ENCODE measurements around the gene MED6. TPM values are rescaled to one million over a fixed set of nuclear protein-coding genes. Genes with fewer than 3 reads are reported as not detected.
A peak's percentile ranks its signal among the peaks of the same experiment; 100 is the strongest.

The MED6 gene, protein sequence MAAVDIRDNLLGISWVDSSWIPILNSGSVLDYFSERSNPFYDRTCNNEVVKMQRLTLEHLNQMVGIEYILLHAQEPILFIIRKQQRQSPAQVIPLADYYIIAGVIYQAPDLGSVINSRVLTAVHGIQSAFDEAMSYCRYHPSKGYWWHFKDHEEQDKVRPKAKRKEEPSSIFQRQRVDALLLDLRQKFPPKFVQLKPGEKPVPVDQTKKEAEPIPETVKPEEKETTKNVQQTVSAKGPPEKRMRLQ
- 47.6 TPM for polyA plus RNA-seq (2012; ENCODE audit: missing spikeins)

DNA sequence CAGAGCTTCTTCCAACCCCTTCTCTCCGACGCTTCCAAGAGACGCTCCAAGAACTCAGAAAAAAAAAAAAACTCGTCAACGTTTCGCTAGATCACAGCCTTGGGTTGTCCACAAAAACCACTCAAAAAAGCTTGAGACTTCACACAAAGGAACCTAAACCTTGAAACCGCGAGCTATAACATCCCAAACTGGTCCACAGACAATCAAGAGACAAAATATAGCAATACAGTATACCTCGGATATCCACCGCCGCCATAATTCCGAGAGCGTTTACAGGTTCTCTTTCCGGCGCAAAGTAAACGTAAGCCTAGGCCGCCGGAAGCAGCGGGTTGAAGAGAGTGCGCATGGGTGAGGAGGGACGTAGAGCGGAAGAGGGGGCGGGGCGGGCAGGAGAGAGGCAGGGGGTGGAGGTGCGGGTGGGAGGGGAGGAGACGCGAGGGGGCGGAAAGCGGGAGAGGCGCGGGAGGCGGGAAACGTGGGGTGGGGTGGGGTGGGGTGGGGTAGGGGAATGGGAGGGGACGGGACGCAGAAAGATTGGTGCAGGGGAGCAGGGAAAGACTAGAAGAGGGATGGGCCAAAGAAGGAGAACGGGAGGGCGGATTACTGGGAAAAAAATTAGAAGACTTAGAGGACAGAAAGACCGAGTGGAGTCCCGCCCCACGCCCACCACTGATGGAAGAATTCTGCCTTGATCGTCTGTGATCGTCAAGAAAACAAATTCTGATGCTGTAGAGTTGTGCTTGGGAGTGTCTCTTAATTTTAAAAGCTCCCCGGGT, at the start of gene MED6:
Gene MED6, minus strand, starts transcription at position 274 of the 776 bp plus-strand sequence. Its CDS starts 18 bp downstream, at position 256.
- TF ChIP-seq TAF1 (IDR thresholded peaks at IDR 0.05; ENCODE audit: borderline replicate concordance, low read depth, low read length) (peak; percentile 69; the same call in 1 of the 2 replicates), POLR2AphosphoS5 (IDR thresholded peaks at IDR 0.05; ENCODE audit: low read depth, low read length) (no peak), POLR2A (IDR thresholded peaks at IDR 0.05; ENCODE audit: low read depth, low read length) (peak; percentile 73)
- DNase-seq (ENCODE audit: insufficient read length) (peak; percentile 71), FAIRE-seq (peak; percentile 96)

DNA sequence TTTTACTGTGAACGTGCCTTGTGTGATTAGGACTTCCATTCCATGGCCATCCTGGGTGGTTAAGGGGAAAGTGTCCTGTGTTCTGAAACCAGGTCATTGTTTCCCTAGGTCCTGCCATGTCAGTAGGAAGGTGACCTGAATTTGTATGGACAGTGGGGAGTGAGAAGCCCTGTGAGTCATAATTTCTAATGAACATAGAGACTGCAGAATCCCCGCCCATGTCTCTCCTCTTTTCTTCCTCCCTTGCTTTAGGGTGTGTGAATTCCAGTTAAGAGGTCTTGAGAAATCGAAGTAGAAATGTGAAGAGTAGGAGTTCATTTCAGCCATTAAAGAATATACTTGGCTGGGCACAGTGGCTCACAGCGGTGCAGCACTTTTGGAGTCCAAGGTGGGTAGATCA, 49.3 kb upstream of the MED6 start:
- TF ChIP-seq TAF1 (IDR thresholded peaks at IDR 0.05; ENCODE audit: borderline replicate concordance, low read depth, low read length) (no peak), POLR2A (IDR thresholded peaks at IDR 0.05; ENCODE audit: low read depth, low read length) (no peak), POLR2AphosphoS5 (IDR thresholded peaks at IDR 0.05; ENCODE audit: low read depth, low read length) (no peak)
- DNase-seq (ENCODE audit: insufficient read length) = no peak
- FAIRE-seq = peak; percentile 17

DNA sequence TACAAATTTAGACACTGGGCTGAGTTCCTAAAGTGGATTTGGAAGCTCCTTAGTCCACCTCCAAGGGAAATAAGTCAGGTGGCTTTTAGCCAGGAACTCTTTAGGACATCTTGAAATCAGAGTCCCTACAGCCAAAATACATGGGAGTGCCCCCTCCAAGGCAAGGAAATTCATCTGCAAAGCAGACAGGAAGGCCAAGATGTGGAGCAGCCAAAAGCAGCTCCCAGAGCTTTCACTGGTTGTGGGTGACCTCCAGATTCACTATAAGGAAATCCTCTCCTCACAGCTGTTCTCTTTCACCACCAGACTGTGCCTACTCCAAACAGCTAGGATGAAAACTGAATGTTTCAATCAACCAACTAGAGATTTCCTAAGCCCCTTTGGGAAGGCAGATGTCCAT, 47.9 kb upstream of the MED6 start:
- FAIRE-seq (no peak), DNase-seq (ENCODE audit: insufficient read length) (no peak)
- TF ChIP-seq POLR2AphosphoS5 (IDR thresholded peaks at IDR 0.05; ENCODE audit: low read depth, low read length) = no peak
- TF ChIP-seq POLR2A (IDR thresholded peaks at IDR 0.05; ENCODE audit: low read depth, low read length) = no peak
- no peak for TF ChIP-seq TAF1 (IDR thresholded peaks at IDR 0.05; ENCODE audit: borderline replicate concordance, low read depth, low read length)

DNA sequence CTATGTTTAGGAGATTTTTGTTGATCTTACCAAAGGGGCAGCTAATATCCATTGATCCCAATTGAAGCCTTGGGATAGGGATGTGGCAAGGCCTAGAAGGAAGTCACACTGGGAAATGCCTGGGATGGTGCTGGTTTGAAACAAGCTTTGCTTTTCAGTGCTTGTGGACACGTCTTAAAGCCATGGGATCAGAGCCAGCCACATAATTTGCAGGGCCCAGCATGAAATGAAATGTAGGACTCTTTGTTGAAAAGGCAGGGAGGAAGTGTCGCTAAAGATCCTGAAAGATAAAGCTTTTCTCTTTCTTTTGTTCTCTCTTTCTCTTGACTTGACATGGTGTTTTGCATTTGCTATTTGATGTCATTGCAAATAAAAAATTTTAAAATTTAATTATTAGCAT, 46.2 kb upstream of the MED6 start:
- TF ChIP-seq POLR2A (IDR thresholded peaks at IDR 0.05; ENCODE audit: low read depth, low read length) = no peak
- TF ChIP-seq TAF1 (IDR thresholded peaks at IDR 0.05; ENCODE audit: borderline replicate concordance, low read depth, low read length) = no peak
- TF ChIP-seq POLR2AphosphoS5 (IDR thresholded peaks at IDR 0.05; ENCODE audit: low read depth, low read length) = no peak
- FAIRE-seq = peak; percentile 46
- no peak for DNase-seq (ENCODE audit: insufficient read length)

DNA sequence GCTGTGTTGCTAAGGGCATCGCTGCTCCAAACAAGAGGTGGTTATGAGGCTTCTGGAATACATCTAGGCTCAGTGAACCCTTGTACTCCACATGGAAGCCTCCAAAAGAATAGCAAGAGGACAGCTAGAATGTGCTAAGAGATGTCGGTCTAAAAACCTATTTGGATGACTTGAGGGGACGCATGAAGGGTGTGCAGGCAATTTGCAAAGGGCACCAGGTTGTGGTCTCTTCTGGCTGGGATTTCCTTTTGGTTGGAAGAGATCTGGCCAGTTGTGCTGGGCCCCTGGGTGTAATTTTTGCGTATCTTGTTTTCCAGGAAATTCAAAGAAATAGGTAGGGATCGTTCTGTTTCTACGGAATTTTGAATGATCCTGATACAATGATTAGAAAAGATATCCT, 45.4 kb upstream of the MED6 start:
- FAIRE-seq (peak; percentile 46), DNase-seq (ENCODE audit: insufficient read length) (no peak)
- no peak for TF ChIP-seq POLR2A (IDR thresholded peaks at IDR 0.05; ENCODE audit: low read depth, low read length)
- no peak for TF ChIP-seq POLR2AphosphoS5 (IDR thresholded peaks at IDR 0.05; ENCODE audit: low read depth, low read length)
- no peak for TF ChIP-seq TAF1 (IDR thresholded peaks at IDR 0.05; ENCODE audit: borderline replicate concordance, low read depth, low read length)

DNA sequence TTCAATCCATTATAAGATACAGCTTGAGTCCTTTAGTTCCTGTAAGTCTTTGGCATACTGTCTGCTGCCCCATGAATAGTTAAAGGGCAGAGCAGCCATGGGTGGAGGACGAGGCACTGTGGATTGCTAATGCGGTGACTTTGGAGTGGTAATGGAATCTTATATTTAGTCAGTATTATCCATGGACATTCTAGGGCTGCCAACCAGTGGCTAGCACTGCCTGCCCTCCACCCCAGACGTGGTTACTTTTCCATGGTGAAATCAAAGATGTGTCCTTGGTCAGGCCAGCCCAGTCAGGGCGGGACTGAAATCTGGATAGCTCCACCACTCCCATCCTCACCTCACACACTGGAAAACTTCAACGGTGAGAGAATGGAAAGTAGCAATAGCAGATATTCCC, 43.5 kb upstream of the MED6 start:
- TF ChIP-seq POLR2A (IDR thresholded peaks at IDR 0.05; ENCODE audit: low read depth, low read length) (no peak), TAF1 (IDR thresholded peaks at IDR 0.05; ENCODE audit: borderline replicate concordance, low read depth, low read length) (no peak), POLR2AphosphoS5 (IDR thresholded peaks at IDR 0.05; ENCODE audit: low read depth, low read length) (no peak)
- FAIRE-seq (no peak), DNase-seq (ENCODE audit: insufficient read length) (no peak)

DNA sequence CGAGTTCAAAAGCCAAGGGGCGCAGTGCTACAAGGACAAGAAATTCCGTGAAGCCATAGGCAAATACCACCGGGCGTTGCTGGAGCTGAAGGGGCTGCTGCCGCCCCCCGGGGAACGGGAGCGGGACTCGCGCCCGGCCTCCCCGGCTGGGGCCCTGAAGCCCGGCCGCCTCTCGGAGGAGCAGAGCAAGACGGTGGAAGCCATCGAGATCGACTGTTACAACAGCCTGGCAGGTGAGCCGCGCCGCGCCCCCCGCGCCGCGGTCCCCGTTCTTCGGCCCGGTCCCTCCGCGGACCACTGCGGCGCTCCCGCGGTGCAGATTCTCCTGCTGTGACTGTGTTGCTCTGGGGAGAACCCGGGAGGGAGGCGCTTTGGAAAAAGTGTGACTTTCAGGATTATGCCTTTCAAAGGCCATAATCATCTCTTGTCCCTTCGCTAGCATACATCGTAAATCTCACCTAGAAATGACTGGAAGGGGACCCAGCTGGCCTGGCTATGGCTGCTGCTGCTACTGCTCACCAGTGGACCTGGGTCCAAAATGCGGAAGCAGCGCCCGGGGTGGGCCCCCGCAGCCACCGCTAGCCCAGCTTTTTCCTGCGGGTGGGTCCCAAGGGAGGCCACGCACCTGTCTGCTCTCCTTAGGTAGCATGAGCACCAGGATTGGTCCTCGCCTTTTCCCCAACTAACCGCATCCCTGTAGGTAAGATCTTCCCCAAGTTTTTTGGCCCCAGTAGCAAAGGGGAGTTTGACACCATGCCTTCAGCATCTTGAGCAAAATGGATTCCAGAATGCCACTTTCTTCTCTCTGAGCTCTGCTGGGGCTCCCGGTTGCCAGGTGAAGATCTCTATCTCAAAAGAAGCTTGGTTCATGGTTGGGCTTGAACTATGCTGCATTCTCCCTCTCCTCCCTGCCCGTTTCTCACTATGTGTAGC, 42.1 kb upstream of the MED6 start:
- FAIRE-seq = peak; percentile 93
- peak; percentile 64; the same call in 1 of the 2 replicates for TF ChIP-seq POLR2A (IDR thresholded peaks at IDR 0.05; ENCODE audit: low read depth, low read length)
- TF ChIP-seq TAF1 (IDR thresholded peaks at IDR 0.05; ENCODE audit: borderline replicate concordance, low read depth, low read length) = 0 out of 2 replicates have a peak, but pooled peaks have one; percentile 54
- peak; percentile 65; the same call in 1 of the 2 replicates for TF ChIP-seq POLR2AphosphoS5 (IDR thresholded peaks at IDR 0.05; ENCODE audit: low read depth, low read length)
- peak; percentile 60 for DNase-seq (ENCODE audit: insufficient read length)

DNA sequence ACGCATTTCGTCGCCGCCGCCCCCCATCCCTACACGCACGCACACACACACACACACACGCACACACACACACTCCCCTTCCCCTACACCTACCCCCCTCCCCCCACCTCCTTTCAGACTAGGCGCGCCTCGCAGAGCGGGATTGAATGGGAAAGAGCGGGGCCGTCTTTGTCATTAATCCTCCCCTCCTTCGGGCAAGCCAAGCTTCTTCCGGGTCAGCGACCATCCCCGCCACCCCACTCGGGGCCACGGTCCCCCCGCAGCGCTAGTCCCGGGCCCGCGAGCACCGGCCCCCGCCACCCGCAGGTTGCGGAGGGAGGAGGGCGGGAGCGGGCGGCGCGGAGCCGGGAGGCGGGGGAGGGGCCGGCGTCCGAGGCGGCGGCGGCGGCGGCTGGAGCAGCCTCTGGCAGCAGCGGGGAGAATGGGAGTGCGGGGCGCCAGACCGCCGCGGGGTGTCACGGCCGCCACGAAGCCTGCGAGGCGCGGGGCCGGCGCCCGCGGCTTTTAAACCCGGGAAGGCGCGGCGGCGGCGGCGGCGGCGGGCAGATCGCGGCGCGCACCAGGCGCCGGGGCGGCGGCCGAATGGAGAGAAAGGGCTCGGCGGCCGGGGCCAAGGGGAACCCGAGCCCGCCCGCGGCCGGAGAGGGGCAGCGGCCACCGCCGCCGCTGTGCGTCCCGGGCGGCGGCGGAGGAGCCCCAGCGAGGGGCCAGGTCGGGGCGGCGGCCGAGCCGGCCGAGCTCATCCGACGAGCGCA, 41.3 kb upstream of the MED6 start, which contains the start of gene TTC9:
Gene TTC9, plus strand, starts transcription at position 369 of the 755 bp plus-strand sequence. Its CDS starts 214 bp downstream, at position 583.
- DNase-seq (ENCODE audit: insufficient read length) (peak; percentile 44), FAIRE-seq (peak; percentile 33)
- no peak for TF ChIP-seq POLR2A (IDR thresholded peaks at IDR 0.05; ENCODE audit: low read depth, low read length)
- no peak for TF ChIP-seq TAF1 (IDR thresholded peaks at IDR 0.05; ENCODE audit: borderline replicate concordance, low read depth, low read length)
- no peak for TF ChIP-seq POLR2AphosphoS5 (IDR thresholded peaks at IDR 0.05; ENCODE audit: low read depth, low read length)

DNA sequence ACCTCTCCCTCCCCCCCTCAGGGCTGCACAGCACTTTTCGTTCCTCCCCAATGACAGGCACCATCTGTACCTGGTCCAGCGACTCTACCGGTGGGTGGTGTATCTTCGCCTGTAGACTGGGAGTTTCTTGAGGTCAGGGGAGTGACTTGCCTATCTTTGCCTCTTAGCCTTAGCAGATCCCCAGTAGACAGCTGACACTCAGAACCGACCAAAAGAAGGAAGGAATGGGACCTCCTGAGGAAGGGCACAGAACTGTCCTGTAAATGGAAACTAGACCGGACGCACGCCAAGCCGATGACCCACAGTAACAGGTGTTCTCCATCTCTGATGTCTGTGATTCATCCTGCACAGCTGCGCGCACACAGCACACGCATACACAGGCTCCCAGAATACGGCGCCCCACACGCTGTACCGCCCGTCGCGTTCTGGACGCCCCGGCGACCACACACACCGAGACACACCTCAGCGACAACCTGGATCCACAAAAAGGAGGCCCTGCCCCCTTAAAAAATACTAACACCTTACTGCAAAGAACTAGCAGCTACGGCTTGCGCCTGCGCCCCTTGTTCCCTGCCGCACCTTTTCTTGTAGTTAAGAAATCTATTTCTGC, 40.6 kb upstream of the MED6 start:
- FAIRE-seq = peak; percentile 96
- peak; percentile 30; the same call in 1 of the 2 replicates for TF ChIP-seq TAF1 (IDR thresholded peaks at IDR 0.05; ENCODE audit: borderline replicate concordance, low read depth, low read length)
- peak; percentile 59 for TF ChIP-seq POLR2A (IDR thresholded peaks at IDR 0.05; ENCODE audit: low read depth, low read length)
- TF ChIP-seq POLR2AphosphoS5 (IDR thresholded peaks at IDR 0.05; ENCODE audit: low read depth, low read length) = peak; percentile 40; the same call in 1 of the 2 replicates
- DNase-seq (ENCODE audit: insufficient read length) = peak; percentile 50

DNA sequence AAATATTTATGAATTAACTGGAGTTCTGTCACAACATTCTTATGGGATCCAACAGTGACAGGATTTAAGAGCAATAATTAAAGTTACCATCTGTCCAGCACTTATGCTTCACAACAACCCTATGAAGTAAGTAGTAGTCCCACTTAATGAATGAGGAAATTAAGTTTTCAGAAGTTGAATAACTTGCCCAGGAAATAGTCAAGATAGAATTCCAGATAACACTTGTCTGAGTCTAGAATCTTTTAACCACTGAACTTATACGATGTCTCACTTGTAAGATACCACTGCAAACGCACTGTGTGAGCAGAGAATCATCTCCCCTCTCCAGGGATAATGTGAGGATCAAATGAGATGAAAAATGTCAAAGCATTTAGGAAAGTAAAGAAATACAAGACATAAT, 38.0 kb upstream of the MED6 start:
- FAIRE-seq = no peak
- no peak for DNase-seq (ENCODE audit: insufficient read length)
- TF ChIP-seq TAF1 (IDR thresholded peaks at IDR 0.05; ENCODE audit: borderline replicate concordance, low read depth, low read length) = no peak
- TF ChIP-seq POLR2A (IDR thresholded peaks at IDR 0.05; ENCODE audit: low read depth, low read length) = no peak
- TF ChIP-seq POLR2AphosphoS5 (IDR thresholded peaks at IDR 0.05; ENCODE audit: low read depth, low read length) = no peak

Data from GM12892 (cell line).